GM19463 (cell line): ENCODE measurements around the gene LONRF3.
"Not testable (repeated sequence)": the region's sequence is repeated elsewhere in the genome, so short reads cannot be mapped to it uniquely, and the experiment has no call there.

Experiments
- ATAC-seq: cut with Tn5 transposase; IDR thresholded peaks from one replicate; pipeline ENCODE4 v1.9.1; 2021; ENCODE audit warnings: mild to moderate bottlenecking, moderate library complexity; ENCODE audit not compliant: unreplicated experiment

The LONRF3 gene

GRCh38 chrX:119029656-119030055 lies 55.2 kb downstream of the LONRF3 start:
- ATAC-seq = not testable (repeated sequence)

GRCh38 chrX:119030990-119031389 lies 56.6 kb downstream of the LONRF3 start:
- no peak for ATAC-seq

GRCh38 chrX:119036107-119037029 lies 62.0 kb downstream of the LONRF3 start:
- ATAC-seq = no peak

GRCh38 chrX:119040432-119040831 lies 66.0 kb downstream of the LONRF3 start:
- ATAC-seq = no peak

GRCh38 chrX:119041175-119041574 lies 66.8 kb downstream of the LONRF3 start:
- no peak for ATAC-seq

- ATAC-seq = no peak
These were observed 67.6 kb downstream of the LONRF3 start for GRCh38 chrX:119042040-119042439.

- no peak for ATAC-seq
These were observed 68.6 kb downstream of the LONRF3 start for GRCh38 chrX:119042996-119043395.

GRCh38 chrX:119045884-119046283 lies 71.5 kb downstream of the LONRF3 start:
- ATAC-seq = no peak

- no peak for ATAC-seq
These were observed 81.3 kb downstream of the LONRF3 start for GRCh38 chrX:119055687-119056086.

GRCh38 chrX:119062750-119063374 lies 88.4 kb downstream of the LONRF3 start:
- ATAC-seq = no peak

GRCh38 chrX:119063428-119063827 lies 89.0 kb downstream of the LONRF3 start:
- no peak for ATAC-seq

GRCh38 chrX:119067023-119067739 lies 92.8 kb downstream of the LONRF3 start:
- peak; percentile 51 for ATAC-seq
